IPS-11a (cell line): ENCODE results near the gene MUC6.
"Not testable (repeated sequence)": the region's sequence is repeated elsewhere in the genome, so short reads cannot be mapped to it uniquely, and the experiment has no call there.

Experiments used
- H3K4me3 ChIP-seq: one replicate; pipeline ENCODE4 v1.5.1; 2013; ENCODE audit warnings: low read depth, low read length, control low read depth

The MUC6 gene

DNA sequence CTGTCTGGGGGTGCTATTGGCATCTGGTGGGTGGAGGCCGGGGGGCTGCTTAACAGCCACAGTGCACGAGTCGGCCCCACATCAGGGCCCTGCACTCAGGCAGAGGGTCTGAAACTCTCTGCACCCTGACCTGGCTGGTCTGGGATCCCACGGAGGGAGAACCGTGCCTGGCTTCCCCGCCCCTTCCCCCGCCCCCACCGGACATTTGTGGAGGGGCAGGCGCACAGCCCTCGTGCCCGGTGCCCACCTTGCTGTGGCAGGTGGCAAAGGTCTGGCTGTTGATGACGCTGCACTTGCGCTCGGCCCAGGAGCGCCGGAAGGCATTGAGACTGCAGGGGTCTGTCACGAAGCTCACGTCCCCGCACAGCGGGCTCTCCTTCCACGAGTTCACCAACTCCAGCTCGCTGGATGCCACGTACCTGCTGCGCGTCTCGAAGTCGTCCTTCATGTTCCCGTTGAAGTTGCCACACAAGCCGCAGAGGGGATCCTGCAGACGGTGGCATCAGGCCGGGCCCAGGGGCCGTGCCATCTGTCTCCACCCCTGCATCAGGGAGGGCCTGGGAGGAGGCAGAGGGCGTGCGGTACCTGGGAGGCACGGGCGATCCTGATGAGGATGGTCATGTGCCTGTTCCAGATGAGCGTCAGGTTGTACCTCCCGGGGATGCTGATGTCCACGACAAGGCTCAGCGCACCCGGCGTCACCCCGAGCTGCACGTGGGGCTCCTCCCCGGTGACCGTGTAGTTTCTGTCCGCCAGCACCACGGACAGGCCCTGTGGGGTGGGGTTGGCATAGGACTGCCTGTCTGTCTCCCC, 11.7 kb downstream of the MUC6 start:
- H3K4me3 ChIP-seq = no peak overlapping the region

DNA sequence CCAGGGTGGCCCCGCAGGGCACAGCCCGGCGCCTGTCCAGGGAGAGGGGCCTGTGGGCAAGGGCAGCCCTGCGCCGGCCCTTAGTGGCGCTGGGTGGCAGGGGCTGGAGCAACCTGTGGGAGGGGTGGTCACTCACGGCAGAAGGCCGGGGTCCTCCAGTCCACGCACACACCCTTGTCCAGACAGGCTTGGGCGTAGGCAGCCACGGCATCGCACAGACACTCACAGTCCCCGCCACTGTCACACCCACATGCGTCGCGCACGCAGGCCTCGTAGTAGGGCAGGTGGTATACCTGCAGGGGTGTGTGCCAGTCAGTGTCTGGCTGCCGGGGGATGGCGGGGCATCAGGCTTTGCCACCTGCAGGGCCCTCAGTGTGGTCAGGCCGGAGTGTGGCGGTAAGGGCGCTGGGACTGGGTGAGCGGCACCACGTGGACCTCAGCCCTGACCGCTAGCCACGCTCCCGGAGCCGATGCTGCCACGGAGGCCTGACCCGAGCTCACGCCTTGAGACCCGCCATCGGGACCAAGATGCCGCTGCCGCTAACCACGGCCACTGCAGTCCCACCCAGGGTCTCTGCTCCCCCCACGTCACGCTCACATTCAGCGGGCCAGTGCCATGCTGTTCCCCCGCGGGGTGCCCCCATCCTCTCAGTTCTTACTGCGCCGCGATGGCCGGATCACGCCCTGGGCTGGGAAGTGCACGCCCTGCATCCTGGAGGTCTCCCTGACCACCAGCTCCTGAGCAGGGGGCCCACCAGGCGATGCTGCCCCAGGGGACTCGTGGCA, 12.5 kb downstream of the MUC6 start:
- H3K4me3 ChIP-seq = no peak overlapping the region

- H3K4me3 ChIP-seq = no peak overlapping the region
These were observed 13.4 kb downstream of the MUC6 start for GRCh38 chr11:1022908-1023810.

DNA sequence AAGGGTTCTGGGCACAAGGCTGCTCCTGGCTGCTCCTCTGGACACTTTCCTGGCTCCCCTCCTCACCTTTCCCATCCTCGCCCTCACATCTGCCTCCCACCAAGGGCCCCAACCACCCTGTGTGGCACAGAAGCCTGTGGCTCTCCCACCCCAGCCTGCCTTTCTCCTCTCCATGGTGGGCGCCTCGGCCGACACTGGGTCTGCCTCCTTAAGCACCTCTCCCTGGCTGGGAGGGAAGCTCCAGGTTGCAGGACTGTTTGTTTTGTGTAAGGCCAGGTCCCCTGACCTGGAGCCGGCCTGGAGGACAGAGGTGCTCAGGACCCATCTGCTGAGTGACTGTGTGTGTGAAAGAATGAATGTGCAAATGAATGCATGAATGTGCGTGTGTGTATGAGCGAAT, 14.1 kb downstream of the MUC6 start:
- H3K4me3 ChIP-seq = no peak overlapping the region

GRCh38 chr11:1020211-1020905, 16.2 kb downstream of the MUC6 start:
- no peak overlapping the region for H3K4me3 ChIP-seq

DNA sequence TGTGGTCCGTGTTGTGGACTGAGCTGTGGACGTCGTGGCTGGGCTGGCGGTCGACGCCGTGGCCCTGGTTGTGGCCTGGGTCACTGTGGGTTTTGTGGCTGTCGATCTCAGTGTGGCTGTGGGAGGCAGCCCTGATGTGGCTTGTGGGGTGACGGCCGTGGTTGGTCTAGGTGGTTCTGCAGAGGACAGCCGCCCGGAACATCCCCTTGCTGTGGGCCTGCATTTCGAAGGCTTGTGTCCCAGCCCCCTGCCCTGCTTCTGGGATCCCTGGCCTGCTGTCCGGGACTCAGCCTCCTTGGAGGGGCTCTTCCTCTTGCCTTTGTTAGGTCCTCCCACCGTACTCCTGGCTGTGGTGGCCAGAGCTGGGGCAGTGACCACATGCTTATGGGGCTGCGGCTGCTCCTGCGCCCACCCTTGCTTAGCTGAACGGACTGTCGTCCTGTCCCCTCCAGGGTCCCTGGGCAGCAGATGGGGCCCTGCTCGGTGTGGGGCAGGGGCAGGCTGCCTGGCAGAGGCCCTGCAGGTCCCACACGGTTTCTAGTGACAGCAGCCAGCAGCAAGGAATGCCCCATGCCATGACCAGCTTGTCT, 17.1 kb downstream of the MUC6 start:
- no peak overlapping the region for H3K4me3 ChIP-seq

DNA sequence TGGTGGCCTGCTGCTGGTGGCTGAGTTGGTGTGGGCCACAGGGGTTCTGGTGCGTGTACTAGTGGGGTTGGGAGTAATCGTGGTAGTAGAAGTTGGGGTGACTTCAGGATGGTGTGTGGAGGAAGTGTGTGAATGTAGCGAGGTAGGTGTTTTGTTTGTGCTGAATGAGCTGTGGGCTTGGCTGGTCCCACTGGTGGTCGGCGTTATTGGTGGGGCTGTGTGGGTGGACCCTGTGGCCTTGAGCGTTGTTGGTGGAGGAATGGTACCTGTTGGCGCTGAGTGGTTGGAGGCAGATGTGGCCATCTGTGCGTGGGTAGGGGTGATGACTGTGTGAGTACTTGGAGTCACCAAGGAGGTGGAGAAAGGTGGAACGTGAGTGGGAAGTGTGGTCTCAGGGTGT, 18.4 kb downstream of the MUC6 start:
- no peak overlapping the region for H3K4me3 ChIP-seq

DNA sequence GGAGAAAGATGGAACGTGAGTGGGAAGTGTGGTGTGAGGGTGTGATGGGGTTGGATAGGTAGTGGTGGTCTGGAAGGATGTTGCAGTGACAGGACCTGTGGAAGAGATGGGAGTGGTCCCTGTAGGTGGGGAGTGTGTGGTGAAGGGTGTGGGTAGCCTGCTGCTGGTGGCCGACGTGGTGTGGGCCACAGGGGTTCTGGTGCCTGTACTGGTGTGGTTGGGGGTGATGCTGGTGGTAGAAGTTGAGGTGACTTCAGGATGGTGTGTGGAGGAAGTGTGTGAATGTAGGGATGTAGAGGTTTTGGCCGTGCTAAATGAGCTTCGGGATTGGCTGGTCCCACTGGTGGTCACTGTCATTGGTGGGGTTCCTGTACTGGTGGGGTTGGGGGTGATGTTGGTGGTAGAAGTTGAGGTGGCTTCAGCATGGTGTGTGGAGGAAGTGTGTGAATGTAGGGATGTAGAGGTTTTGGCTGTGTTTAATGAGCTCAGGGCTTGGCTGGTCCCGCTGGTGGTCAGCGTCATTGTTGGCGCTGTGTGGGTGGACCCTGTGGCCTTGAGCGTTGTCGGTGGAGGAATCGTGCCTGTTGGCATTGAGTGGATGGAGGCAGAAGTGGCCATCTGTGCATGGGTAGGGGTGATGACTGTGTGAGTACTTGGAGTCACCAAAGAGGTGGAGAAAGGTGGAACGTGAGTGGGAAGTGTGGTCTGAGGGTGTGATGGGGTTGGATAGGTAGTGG, 19.1 kb downstream of the MUC6 start:
- H3K4me3 ChIP-seq = no peak overlapping the region

DNA sequence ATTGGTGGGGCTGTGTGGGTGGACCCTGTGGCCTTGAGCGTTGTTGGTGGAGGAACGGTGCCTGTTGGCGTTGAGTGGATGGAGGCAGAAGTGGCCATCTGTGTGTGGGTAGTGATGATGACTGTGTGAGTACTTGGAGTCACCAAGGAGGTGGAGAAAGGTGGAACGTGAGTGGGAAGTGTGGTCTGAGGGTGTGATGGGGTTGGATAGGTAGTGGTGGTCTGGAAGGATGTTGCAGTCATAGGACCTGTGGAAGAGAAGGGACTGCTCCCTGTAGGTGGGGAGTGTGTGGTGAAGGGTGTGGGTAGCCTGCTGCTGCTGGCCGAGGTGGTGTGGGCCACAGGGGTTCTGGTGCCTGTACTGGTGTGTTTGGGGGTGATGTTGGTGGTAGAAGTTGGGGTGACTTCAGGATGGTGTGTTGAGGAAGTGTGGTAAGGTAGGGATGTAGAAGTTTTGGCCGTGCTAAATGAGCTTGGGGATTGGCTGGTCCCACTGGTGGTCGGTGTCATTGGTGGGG, 19.9 kb downstream of the MUC6 start:
- H3K4me3 ChIP-seq = not testable (repeated sequence)

DNA sequence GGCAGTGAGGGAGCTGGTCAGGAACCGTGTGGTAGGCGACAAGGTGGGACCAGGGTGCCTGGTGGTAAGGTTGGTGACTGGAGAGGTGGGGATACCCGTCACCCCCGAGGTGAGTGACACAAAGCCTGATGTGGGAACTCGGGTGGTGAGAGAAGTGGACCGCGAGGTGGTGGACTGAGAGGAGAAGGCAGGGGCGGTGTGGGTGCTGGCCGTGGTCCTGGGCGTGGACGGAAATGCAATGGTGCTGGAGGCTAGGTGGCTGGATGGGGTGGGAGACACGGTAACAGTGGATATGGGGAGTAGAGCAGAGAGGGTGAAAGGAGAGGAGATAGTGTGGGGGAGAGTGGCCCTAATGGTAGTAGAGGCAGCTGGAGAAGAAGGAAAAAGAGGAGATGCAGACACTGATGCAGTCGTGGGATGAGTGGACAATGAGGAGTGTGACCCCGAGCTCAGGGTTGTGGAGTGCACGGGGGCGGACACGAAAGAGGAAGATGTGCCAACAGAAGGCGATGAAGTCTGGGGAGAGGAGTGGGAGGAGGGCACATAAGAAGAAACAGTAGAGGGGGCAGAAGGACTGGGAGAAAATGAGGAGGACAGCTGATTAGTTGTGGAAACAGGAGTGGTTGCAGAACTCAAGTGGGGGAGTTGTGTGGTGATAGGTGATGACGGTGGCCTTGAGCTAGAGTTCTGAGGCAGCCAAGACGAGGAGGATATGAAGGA, 20.5 kb downstream of the MUC6 start:
- no peak overlapping the region for H3K4me3 ChIP-seq

- H3K4me3 ChIP-seq = no peak overlapping the region
These were observed 21.5 kb downstream of the MUC6 start for GRCh38 chr11:1015064-1015463.

DNA sequence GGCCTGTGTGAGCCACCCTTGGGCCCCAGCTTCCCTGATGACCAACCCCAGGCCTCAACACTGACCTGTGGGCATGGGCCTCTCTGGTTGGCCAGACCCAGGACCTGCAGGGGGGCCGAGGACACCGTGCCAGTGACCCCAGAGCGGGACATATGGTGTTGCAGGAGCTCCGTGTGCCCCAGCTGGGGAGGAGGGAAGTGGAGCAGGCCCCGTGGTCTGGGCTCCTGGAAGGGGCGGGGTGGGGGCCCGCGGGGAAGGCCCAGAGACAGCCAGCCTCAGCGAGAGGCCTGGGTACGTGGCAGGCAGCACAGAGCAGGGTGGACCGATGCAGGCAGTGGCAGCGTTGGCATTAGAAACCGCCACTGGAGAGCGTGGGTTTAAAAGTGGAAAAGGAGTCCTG, 22.2 kb downstream of the MUC6 start:
- no peak overlapping the region for H3K4me3 ChIP-seq

DNA sequence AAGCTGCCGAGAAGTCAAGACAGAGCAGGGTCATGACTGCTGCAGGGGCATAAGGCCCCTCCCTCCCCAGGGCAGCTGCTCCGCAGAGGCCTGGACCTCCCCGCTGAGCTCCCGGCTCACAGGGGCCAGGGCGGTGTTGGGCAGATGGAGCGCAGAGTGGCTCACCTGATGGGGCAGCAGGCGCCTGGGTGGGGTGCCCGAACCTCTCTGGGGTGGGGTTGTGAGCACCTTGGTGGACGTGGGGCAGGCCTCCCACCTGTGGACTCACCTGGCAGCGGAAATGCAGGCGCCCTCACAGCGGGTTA, 22.9 kb downstream of the MUC6 start:
- no peak overlapping the region for H3K4me3 ChIP-seq

DNA sequence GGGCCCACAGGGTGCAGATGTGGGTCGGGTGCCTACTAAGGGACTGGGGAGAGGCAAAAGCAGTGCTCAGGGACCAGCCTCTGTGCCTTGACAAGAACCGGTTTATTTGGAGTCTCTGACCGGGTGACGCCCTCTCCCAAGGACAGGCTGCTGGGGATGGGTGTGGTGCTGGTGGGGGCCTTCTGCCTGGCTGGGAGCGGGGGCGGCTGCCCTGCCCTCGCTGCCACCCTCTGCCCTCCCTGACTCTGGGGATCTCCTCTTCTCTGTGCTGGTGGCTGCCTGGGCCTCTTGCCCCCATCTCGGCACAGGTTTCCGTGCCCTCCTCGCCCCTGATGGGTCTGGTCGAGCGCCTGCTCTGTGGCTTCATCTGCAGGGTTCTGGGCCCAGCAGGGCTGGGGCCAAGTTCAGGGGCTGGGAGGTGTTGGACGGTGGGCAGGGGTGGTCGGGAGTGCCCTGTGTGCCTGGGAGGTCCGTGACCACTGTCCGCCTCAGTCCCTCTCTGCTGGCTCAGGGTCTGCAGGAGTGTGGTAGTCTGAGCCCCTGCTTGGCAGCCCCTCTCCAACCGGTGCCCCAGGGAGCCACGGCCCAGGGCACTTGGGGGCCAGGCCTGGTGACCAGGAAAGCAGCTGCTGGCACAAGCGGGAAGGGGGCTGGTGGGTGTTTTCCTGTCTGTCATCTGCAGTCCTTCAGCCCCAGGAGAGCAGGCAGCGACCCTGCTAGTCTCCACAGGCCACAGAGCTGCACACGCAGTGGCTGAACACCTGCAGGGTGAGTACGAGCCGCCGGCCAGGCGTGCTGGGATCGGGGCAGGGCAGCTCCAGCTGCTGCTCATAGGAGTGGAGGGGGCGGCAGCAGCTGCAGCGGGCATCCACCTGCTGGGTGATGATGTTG, 23.5 kb downstream of the MUC6 start:
- no peak overlapping the region for H3K4me3 ChIP-seq

DNA sequence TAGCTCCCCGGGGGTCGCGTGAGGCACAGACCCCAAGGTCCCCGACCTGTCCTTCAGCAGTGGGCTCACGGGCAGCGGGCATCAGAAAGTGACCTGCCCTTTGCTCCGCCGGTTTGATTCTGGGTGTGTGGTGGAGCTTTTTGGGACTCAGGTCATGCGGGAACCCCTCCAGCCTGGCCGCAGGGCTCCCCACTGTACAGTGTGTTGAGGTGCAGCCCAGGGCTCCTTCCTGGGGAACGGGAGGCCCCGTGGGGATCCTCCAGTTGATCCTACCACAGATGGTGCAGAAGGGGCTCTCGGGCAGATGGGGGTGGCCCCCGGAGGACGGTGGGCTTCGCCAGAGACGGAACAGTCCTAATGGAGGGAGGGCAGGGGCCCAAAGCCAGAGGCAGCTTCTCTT, 24.2 kb downstream of the MUC6 start:
- H3K4me3 ChIP-seq = no peak overlapping the region

- no peak overlapping the region for H3K4me3 ChIP-seq
These were observed 25.2 kb downstream of the MUC6 start for GRCh38 chr11:1011320-1011698.

DNA sequence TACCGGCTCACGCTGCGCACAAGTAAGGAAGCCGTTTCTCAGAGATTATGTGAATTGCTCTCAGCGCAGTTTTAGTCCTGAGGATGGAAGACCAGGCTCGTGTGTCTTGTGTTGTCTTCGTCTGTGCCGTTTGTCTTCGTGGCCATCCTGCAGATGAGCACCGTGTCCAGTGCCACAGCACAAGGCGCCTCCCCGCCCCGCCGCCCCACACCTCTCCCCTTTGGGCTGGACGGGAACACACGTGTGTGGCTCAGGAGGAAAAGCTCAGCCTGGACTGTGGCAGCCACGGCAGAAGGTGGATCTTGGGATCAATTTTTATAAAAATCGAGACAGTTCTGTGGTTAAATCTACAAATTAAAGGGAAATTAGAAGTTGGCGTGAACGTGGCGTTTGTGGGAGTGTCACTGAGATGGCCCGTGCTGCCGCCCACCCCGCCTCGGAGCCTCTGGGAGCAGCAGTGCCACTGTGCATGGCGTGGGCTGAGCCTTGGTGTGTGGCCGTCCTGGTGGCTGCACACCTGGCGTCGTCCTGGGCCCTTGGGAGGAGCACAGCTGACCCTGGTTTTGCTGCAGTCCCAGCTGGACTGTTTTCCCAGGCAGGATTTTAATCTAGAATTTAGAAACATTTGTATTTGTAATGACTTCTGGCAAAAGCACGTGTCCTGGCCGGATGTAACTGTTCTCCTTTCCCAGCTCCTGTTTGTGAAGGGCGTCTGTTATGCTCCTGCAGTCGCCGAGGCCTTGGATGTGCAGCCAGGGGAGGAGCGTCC, 25.8 kb downstream of the MUC6 start:
- no peak overlapping the region for H3K4me3 ChIP-seq
